HG02642 (cell line): ENCODE data around the gene TAS2R31.
"Not testable (repeated sequence)": the region's sequence is repeated elsewhere in the genome, so short reads cannot be mapped to it uniquely, and the experiment has no call there.

Experiments
- ATAC-seq: cut with Tn5 transposase; IDR thresholded peaks from one replicate; pipeline ENCODE4 v1.9.1; 2021; ENCODE audit warnings: mild to moderate bottlenecking; ENCODE audit not compliant: unreplicated experiment, poor library complexity

TAS2R31 gene, protein sequence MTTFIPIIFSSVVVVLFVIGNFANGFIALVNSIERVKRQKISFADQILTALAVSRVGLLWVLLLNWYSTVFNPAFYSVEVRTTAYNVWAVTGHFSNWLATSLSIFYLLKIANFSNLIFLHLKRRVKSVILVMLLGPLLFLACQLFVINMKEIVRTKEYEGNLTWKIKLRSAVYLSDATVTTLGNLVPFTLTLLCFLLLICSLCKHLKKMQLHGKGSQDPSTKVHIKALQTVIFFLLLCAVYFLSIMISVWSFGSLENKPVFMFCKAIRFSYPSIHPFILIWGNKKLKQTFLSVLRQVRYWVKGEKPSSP

DNA sequence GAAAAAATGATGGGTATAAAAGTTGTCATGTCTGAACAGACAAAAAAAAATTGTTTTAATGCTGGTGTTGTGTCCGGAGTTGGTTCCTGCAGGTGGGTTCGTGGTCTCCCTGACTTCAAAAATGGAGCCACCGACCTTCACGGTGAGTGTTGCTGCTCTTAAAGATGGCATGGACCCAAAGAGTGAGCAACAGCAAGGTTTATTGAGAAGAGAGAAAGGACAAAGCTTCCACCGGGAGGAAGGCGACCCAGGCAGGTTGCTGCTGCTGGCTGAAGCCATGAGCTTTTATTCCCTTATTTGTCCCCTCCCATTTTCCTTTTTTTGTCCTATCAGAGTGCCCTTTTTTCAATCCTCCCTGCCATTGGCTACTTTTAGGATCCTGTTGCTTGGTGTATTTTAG lies at the start of gene TAS2R31:
Gene TAS2R31, minus strand, starts transcription at position 101 of the 400 bp plus-strand sequence. Its CDS starts 72 bp downstream, at position 29.
- no peak for ATAC-seq

DNA sequence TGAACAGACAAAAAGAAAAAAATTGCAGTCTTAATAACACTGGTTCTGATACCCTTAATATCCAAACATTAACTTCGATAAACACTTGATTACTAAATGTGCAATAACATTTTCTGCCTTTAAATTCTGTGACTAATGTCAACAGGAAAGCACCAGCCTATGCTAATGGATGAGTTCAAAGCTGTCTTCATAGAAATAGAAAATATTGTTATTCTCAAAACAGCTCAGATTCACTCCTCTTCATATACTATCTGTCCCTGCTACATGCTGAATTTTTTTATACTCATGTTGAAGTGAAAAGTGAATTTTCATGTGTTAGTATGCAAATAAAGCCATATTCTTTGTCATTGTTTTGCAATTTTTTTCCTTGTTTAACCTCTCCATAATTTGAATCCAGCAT lies 47.0 kb upstream of the TAS2R31 start:
- ATAC-seq: no peak

DNA sequence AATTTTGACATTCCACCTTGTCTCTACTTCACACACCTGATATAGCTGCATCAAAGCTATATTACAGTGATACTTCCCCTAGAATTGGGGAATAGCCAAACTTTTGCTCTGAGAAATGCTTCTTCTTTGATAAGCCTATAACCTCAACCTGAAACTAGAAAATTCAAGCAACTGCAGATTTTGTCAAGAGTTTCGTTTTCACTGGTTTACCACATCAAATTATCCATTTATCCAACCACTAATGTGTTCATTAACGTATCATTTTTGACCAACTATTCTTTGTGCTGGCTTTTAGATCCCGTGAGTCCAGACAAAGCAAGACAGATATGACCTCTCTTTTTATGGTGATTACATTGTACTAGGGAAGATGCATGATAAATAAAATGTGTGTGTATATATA lies 44.4 kb upstream of the TAS2R31 start:
- no peak for ATAC-seq

DNA sequence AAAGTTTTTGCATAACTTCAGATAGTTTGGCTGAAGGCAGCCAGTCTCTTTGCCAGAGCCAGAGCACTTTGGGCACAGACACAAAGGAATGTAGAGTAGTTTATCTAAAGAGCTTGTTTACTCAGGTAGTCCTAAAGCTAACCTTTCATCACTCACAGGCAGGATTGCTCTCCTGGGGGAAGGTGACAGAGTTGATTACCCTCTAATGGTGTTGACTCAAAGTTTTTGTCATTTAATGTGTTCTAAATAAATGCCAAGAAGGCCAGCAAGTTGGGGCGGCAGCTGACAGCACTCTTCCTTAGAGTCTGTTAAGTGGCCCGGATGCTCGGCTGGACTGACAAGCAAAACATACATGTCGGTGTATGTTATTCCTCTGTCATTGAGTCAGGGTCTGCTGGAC lies 40.2 kb upstream of the TAS2R31 start:
- ATAC-seq: no peak

DNA sequence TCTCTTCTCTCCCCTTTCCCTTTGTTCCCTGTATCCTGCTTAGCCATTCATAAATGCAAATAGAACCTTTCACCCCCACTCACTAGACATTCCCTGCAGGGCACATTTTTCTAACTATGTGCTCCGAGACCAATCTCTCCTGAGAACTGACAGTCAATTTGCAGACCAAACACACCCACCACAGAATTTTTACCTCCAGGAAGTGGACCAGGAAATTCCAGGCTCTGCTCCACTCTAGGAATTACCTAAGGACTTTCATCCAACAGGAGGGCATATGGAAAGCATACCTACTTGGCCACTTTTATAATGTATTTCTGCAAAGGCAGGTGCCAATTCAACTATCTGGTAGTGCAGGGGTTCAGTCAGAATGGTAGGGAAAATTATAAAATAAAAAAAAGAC lies 39.8 kb upstream of the TAS2R31 start:
- no peak for ATAC-seq

DNA sequence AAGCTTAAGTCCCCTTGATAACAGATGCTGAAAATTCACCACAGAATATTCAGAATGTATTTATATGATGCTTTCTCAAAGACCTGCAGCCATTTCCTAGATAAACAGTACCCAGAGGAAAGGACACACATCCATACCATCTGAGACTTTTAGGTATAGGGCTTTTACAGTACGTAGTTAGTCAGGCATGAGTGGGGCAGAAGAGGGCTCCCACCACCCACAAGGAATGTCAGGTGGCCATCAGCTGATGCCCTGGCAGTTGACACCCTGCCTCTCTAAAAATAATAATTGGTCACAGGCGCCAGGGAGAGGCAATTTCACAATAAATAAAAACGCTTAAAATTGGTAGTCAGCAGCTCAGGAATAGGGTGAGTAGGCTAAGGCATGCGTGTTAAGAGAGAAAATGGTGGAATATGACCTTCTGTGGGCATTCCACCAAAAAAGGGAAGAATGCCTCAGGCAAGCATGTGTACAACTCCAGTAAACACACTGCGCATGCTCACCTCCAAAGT lies 38.7 kb upstream of the TAS2R31 start:
- no peak for ATAC-seq

DNA sequence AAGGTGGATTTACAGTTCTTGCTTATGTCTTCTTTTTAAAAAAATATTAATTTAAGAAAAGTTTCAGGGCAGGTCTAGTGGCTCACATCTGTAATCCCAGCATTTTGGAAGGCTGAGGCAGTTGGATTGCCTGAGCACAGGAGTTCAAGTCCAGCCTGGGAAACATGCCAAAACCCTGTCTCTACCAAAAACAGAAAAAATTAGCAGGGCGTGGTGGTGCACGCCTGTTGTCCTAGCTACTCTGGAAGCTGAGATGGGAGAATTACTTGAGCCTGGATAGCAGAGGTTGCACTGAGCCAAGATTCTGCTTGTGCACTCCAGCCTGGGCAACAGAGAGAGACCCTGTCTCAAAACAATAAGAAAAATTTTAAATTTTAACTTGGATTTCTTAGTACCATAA lies 36.3 kb upstream of the TAS2R31 start:
- no peak for ATAC-seq

DNA sequence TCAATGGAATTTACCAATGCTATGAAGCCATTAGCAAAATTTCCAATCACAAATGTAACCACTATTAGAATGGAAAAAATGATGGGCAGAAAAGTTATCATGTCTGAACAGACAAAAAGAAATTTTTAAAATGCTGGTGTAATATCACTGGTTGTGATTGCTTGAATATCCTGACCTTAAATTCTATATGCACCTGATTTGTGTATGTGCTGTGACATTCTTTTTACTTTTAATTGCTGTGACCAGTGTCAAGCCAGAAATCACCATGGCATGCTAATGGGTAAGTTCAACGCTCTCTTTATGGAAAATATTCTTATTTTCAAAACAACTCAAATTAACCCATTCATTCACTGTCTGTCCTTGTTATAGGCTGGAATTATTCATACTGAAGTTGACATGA lies 31.0 kb upstream of the TAS2R31 start, which contains the start of gene TAS2R46:
Gene TAS2R46, minus strand, starts transcription at position 101 of the 400 bp plus-strand sequence. Its CDS starts 0 bp downstream, at position 101.
- ATAC-seq: not testable (repeated sequence)

DNA sequence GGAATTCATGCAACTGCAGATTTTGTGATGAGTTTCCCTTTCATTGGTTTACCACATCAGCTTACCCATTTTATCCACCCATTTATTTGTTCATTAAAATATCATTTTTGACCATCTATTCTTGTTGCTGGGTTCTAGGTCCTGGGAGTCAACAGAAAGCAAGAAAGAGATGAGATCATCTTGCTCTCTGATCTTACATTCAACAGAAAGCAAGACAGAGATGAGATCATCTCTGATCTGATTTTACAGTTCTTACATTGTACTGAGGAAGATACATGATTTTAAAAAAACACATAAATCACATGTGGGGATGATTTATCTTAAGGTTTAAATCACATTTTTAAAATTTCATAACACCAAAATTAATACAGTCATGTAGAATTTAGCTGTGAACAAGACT lies 28.6 kb upstream of the TAS2R31 start:
- ATAC-seq: no peak

DNA sequence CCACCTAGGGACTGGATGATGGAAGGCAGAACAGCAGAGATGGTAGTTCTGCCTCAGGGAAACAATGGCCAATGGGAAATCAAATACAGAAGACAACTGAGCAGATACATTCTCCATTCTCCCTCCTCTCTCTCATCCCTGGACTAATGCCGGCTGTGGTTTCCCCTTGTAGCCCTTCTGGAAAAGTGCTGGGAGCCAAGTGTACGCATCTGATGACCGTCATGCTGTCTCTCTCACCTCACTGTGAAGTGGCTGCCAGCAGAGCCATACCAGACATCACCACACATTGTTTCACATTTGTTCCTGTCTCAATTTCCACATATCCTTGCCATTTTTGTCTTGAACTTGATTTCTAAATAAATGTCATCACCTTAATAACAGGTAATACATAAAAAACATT lies 27.8 kb upstream of the TAS2R31 start:
- no peak for ATAC-seq

DNA sequence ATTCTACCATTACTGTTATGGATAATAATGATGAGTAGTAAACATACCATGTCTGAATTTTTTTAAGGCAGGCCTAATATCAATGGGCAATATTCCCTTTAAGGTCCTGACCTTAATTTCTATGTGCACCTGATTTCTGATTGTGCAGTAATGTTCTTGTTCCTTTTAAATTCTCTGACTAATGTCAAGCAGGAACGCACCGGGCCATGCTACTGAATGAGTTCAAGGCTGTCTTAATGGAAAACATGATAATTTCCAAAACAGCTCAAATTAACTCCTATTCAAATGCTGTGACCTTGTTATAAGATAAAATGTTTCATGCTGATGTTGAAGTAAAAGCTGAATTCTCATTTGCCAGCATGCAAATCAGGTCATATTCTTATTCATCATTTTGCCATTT lies 24.1 kb upstream of the TAS2R31 start:
- ATAC-seq: no peak

DNA sequence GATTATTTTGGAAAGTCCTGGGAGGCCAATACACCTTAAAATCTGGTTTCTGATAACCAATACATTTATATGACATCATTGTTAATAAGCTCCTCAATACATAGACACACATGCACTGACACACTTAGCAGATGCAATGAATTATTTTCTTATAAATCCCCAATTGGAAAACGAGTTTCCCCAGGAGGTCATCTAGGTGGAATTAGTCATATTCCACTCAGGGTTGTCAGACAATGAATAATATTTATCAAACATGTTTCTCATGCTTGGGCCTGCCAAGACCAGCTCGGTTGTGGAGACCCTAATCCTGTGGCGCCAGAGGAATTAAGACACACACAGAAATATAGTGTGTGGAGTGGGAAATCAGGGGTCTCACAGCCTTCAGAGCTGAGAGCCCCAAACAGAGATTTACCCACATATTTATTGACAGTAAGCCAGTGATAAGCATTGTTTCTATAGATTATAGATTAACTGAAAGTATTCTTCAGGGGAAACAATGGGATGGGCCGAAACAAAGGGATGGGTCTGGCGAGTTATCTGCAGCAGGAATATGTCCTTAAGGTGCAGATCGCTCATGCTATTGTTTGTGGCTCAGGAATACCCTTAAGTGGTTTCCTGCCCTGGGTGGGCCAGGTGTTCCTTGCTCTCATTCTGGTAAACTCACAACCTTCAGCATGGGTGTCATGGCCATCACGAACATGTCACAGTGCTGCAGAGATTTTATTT lies 18.8 kb upstream of the TAS2R31 start:
- not testable (repeated sequence) for ATAC-seq

DNA sequence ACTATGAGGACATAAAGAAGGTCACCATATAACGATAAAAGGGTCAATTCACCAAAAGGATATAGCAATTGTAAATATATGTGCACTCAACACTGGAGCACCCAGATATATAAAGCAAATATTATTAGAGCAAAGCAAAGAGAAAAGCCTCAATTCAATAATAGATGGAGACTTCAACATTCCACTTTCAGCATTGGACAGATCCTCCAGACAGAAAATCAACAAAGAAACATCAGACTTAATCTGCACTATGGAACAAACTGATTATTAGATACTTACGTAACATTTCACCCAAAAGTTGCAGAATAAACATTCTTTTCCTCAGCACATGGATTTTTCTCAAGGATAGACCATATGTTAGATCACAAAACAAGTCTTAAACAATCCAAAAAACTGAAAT lies 10.2 kb upstream of the TAS2R31 start:
- not testable (repeated sequence) for ATAC-seq

DNA sequence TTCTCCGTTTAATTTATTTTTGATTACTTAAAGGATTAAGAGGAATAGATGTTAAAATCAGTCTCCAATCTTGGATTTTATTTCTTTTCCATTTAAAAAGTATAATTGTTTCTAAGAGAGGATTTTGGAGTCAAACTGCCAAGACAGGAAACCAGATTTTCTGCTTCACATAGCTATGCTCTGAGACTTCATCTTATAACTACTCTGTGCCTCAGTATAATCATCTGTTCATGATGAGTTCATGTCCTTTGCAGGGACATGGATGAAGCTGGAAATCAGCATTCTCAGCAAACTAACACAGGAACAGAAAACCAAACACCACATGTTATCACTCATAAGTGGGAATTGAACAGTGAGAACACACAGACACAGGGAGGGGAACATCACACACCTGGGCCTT lies 9.0 kb upstream of the TAS2R31 start:
- no peak for ATAC-seq

DNA sequence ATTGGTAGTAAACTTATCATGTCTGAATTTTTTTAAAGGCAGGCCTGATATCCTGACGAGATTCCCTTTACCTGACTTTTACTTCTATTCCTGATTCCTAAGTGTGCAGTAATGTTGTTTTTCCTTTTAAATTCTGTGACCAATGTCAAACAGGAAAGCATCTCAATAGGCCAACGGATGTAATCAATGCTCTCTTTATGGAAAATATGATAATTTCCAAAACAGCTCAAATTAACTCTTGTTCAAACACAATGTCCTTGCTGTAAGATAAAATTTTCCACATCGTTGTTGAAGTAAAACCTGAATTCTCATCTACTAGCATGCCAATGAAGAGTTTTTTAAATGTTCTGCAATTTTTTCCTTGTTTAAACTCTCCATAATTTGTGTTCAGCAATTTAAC lies 8.0 kb upstream of the TAS2R31 start:
- no peak for ATAC-seq

DNA sequence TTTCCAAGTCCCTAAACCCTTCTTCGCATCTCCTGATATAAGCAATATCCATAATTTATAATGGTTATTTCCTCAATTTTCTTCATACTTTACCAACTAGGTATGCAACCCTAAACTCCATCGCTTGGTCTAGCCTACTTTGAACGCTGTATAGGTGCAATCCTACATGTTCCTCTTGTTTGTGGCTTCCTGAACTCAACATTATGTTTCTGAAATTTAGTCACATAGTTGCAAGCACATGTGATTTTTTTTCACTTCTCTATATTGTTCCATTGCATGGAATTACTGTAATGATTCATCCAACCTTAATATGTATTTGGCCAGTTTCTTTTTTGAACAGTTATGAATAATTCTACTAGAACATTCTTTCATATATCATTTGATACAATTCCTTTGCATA lies 2.8 kb upstream of the TAS2R31 start:
- not testable (repeated sequence) for ATAC-seq

DNA sequence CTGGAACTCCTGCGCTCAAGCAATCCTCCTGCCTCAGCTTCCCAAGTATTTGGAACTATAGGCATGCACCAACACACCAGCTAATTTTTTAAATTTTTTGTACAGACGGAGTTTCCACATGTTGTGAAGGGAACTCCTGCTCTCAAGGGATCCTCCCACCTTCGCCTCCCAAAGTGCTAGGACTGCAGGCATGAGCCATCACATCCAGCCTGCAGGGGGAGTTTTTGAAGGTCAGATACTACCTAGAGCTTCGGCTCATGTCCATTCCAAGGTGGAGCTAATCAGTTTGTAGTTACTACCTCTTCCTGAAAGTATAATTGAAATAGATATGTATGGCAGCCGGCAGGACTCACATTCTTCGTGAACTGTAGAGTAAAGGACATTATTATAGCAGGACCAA lies 5.1 kb downstream of the TAS2R31 start:
- ATAC-seq: no peak

DNA sequence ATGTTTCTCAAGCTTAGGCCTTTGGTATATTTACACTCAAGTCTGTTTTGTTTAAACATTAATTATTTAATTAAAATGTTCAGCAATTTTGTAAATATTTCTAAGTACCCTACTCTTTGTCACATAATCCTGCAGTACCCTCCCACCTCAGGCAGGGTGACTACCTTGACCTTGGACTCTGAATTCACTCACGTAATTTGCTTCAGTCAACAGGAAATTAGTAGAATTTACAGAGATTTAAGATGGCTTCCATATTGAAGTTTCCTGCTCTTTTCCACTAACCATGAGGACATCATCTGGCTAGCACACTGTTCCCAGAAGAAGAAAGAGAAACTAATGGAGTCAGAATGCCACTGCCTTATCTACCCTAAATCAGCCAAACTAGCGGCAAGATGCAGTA lies 7.8 kb downstream of the TAS2R31 start:
- ATAC-seq: no peak

DNA sequence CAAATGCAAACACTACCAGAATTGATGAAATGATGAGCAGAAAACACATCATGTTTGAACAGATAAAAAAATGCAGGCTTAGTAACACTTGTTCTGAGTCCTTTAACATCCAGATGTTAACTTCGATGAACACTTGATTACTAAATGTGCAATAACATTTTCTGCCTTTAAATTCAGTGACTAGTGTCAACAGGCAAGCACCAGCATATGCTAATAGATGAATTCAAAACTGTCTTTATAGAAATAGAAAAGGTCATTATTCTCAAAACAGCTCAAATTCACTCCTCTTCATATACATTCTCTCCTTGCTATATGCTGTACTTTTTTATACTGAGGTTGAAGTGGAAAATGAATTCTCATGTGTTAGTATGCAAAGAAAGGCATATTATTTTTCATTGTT lies 8.7 kb downstream of the TAS2R31 start, which contains the start of gene TAS2R19:
Gene TAS2R19, minus strand, starts transcription at position 101 of the 400 bp plus-strand sequence. Its CDS starts 49 bp downstream, at position 52.
- no peak for ATAC-seq

DNA sequence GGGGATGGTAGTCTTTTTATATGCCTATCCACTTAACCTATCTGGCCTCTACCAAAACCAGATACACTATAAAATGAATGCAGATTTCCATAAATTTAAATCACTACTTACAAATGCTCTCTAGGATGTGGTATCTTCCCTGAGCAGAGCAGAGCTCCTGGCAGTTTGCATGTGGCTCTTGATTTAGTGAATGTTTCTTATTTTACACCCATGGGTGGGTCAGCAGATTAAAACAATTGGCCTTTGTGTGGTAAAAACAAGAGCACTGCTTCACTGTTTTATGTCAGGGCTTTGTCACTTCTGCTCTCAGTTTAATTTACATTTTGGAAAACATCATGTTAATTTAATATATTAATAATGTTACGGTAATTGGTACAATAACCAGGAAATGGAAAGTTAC lies 14.3 kb downstream of the TAS2R31 start:
- no peak for ATAC-seq

DNA sequence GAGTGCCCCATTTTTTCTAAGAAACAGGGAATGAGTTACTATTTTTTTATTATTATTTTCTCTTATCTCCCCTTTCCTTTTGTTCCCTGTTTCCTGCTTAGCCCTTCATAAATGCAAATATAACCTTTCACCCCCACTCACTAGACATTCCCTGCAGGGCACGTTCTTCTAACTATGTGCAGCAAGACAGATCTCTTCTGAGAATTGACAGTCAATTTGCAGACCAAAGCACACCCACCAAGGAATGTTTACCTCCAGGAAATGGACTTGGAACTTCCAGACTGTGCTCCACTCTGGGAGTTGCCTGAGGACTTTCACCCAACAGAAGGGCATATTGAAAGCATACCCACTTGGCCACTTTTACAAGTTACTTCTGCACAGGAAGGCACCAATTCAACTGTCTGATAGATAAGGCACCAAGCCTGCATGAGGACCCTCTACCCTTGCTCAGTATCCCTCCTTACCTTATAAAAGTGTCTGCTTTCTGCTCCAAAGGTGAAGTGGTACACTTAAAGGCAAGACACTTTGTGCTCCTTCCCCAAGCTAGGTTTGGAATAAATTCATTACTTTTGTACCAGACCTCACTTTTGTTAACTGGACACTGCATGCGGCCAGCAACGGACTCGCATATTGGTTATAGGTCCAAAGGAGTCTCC lies 15.3 kb downstream of the TAS2R31 start:
- ATAC-seq: no peak
